OCI-LY1 (cell line): Measurements from ENCODE around the gene SLCO3A1.

Experiments used
- H2AFZ ChIP-seq: fragments of 200-600 bp; sonication (generic), shearing (Covaris generic); 2 replicates; pipeline ENCODE4 v1.6.0; 2014; ENCODE audit warnings: antibody characterized with exemption, mild to moderate bottlenecking, low read length
- H3F3A ChIP-seq: fragments of 200-600 bp; sonication (generic), shearing (Covaris generic); 2 replicates; pipeline ENCODE4 v1.6.0; 2014; ENCODE audit warnings: mild to moderate bottlenecking, antibody characterized with exemption, low read length, moderate library complexity; ENCODE audit not compliant: insufficient read depth
- H3K27ac ChIP-seq: fragments of 200-600 bp; sonication (generic); 2 replicates; pipeline ENCODE4 v1.5.1; 2014; ENCODE audit warnings: low read length, mixed run types, mild to moderate bottlenecking, low read depth; ENCODE audit not compliant: poor library complexity, severe bottlenecking
- H3K27me3 ChIP-seq: fragments of 200-600 bp; sonication (generic); 2 replicates; pipeline ENCODE4 v1.6.0; 2014; ENCODE audit warnings: antibody characterized with exemption, mild to moderate bottlenecking, low read length, moderate library complexity; ENCODE audit not compliant: insufficient read depth
- H3K36me3 ChIP-seq: fragments of 200-600 bp; sonication (generic); 2 replicates; pipeline ENCODE4 v1.6.1; 2014; ENCODE audit warnings: mild to moderate bottlenecking, antibody characterized with exemption, low read length, moderate library complexity, mixed read lengths; ENCODE audit not compliant: insufficient read depth
- H3K4me1 ChIP-seq: fragments of 200-600 bp; sonication (generic); 2 replicates; pipeline ENCODE4 v1.5.1; 2014; ENCODE audit warnings: mild to moderate bottlenecking, low read length, moderate library complexity; ENCODE audit not compliant: insufficient read depth, severe bottlenecking
- H3K4me2 ChIP-seq: fragments of 200-600 bp; sonication (generic), shearing (Covaris generic); 2 replicates; pipeline ENCODE4 v1.6.1; 2014; ENCODE audit warnings: low read length
- H3K4me3 ChIP-seq: fragments of 200-600 bp; sonication (generic); 2 replicates; pipeline ENCODE4 v1.5.1; 2014; ENCODE audit warnings: low read length, low read depth, mild to moderate bottlenecking, mixed read lengths; ENCODE audit not compliant: poor library complexity, severe bottlenecking
- H3K79me2 ChIP-seq: fragments of 200-600 bp; shearing (Covaris generic); 2 replicates; pipeline ENCODE4 v1.6.1; 2016; ENCODE audit warnings: mixed run types, low read length, mixed read lengths; ENCODE audit not compliant: insufficient read depth
- H3K9ac ChIP-seq: fragments of 200-600 bp; sonication (generic), shearing (Covaris generic); 2 replicates; pipeline ENCODE4 v1.6.1; 2014; ENCODE audit warnings: mild to moderate bottlenecking, low read length, mixed read lengths
- H3K9me2 ChIP-seq: fragments of 200-600 bp; sonication (generic), shearing (Covaris generic); 2 replicates; pipeline ENCODE4 v1.6.1; 2014; ENCODE audit warnings: low read depth, mild to moderate bottlenecking, low read length, mixed read lengths
- H3K9me3 ChIP-seq: fragments of 200-600 bp; shearing (Covaris generic); 2 replicates; pipeline ENCODE4 v1.6.1; 2014; ENCODE audit warnings: low read length, mixed read lengths
- H4K20me1 ChIP-seq: fragments of 200-600 bp; sonication (generic), shearing (Covaris generic); 2 replicates; pipeline ENCODE4 v1.6.0; 2016; ENCODE audit warnings: mild to moderate bottlenecking, low read length; ENCODE audit not compliant: insufficient read depth
- CTCF ChIP-seq: fragments of 200-600 bp; sonication (generic), shearing (Covaris generic); IDR thresholded peaks from 2 replicates; pipeline ENCODE4 v1.5.1; 2017; ENCODE audit warnings: mild to moderate bottlenecking, antibody characterized with exemption, low read length, moderate library complexity, mixed read lengths
- EZH2 ChIP-seq: fragments of 200-600 bp; sonication (generic), shearing (Covaris generic); IDR thresholded peaks from 2 replicates; pipeline ENCODE4 v1.8.0; 2017; ENCODE audit warnings: borderline replicate concordance, mixed run types, mild to moderate bottlenecking, antibody characterized with exemption, low read length, moderate library complexity, mixed read lengths

Gene SLCO3A1

GRCh38 chr15:92017882-92018534 lies 164.5 kb downstream of the SLCO3A1 start:
- Histone ChIP-seq H3K9me2 (no peaks in the 10 kb centered on the region), H3K27ac (no peak overlapping the region), H3K79me2 (no peaks in the 10 kb centered on the region), H4K20me1 (no peaks in the 10 kb centered on the region), H3K9me3 (no peaks in the 10 kb centered on the region), H2AFZ (no peak overlapping the region), H3K4me3 (no peak overlapping the region), H3F3A (no peaks in the 10 kb centered on the region), H3K36me3 (no peaks in the 10 kb centered on the region), H3K4me1 (no peaks in the 10 kb centered on the region), H3K4me2 (no peak overlapping the region), H3K27me3 (no peaks in the 10 kb centered on the region), H3K9ac (no peak overlapping the region)
- TF ChIP-seq EZH2 (no peak), CTCF (no peak)

DNA sequence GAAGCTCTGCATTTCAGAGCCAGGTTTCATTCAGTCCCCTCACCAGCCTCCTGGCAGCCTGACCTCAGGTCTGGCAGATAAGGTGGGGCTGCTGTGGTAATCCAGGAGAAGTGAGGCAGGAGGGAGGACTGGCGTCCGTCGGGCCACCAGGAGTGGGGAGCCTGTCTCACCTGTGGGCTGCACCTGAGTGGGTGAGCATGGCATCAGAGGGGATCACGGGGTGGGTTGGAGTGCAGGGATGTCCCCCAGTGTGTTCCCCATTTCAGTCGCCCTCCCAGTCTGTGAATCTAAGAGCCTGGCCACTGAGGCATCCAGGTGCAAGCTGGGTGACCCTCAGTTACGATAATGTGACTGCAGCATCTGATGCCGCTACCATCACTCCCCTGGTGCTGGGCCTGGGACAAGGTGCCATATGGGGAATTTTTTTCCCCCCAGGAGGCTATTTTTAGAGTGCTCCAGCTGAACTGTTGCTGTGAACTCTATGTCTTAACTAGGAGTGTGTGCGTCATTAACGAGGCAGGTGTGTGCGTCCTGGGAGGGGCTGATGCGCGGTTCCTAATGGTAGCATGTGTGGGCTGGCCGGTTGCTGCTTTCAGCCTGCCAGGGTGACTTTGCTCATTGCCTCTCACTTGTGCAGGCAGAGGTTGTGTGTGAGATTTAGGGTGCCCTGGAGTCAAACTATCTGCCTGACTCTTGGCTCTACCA lies 165.2 kb downstream of the SLCO3A1 start:
- Histone ChIP-seq H3K4me1 (no peaks in the 10 kb centered on the region), H3K79me2 (no peaks in the 10 kb centered on the region), H3K9me3 (no peaks in the 10 kb centered on the region), H3K27ac (no peak overlapping the region), H3K4me2 (no peak overlapping the region), H3K9me2 (no peaks in the 10 kb centered on the region), H3K27me3 (no peaks in the 10 kb centered on the region), H3K4me3 (no peak overlapping the region), H3F3A (no peaks in the 10 kb centered on the region), H4K20me1 (no peaks in the 10 kb centered on the region), H3K9ac (no peak overlapping the region), H3K36me3 (no peaks in the 10 kb centered on the region), H2AFZ (no peak overlapping the region)
- TF ChIP-seq EZH2 (no peak), CTCF (no peak)

GRCh38 chr15:92019706-92020105 lies 166.2 kb downstream of the SLCO3A1 start:
- no peak overlapping the region for H3K27ac ChIP-seq
- no peaks in the 10 kb centered on the region for H3K9me2 ChIP-seq
- H3K9me3 ChIP-seq, result no peaks in the 10 kb centered on the region
- no peak overlapping the region for H3K9ac ChIP-seq
- TF ChIP-seq CTCF (no peak), EZH2 (no peak)
- no peak overlapping the region for H3K4me2 ChIP-seq
- no peaks in the 10 kb centered on the region for H3K27me3 ChIP-seq
- H3K4me3 ChIP-seq, result no peak overlapping the region
- H4K20me1 ChIP-seq, result no peaks in the 10 kb centered on the region
- no peaks in the 10 kb centered on the region for H3K79me2 ChIP-seq
- no peaks in the 10 kb centered on the region for H3F3A ChIP-seq
- no peak overlapping the region for H2AFZ ChIP-seq
- no peaks in the 10 kb centered on the region for H3K36me3 ChIP-seq
- H3K4me1 ChIP-seq, result no peaks in the 10 kb centered on the region
